NCI-H526 treated with DMSO at 0.1 percent for 48 hours (cell line): ENCODE results near the gene SYCP2.
A peak's percentile ranks its signal among the peaks of the same experiment; 100 is the strongest.

Source experiments
- DNase-seq: peaks from one replicate; lab custom pipeline; 2025; lab: John Stamatoyannopoulos, UW

The SYCP2 gene

GRCh38 chr20:59823030-59823423 is 110.4 kb downstream of the SYCP2 start:
- no peak for DNase-seq

GRCh38 chr20:59822291-59823029 is 111.0 kb downstream of the SYCP2 start:
- no peak for DNase-seq

- no peak for DNase-seq
Measured at GRCh38 chr20:59821788-59822187, 111.6 kb downstream of the SYCP2 start.

GRCh38 chr20:59821201-59821600 is 112.2 kb downstream of the SYCP2 start:
- DNase-seq: no peak

GRCh38 chr20:59820204-59821041 is 113.0 kb downstream of the SYCP2 start:
- peak; percentile 61 for DNase-seq

- DNase-seq: no peak
Measured at GRCh38 chr20:59819496-59820203, 113.8 kb downstream of the SYCP2 start.

GRCh38 chr20:59818911-59819310 is 114.5 kb downstream of the SYCP2 start:
- DNase-seq: no peak

- no peak for DNase-seq
Measured at GRCh38 chr20:59817846-59818615, 115.4 kb downstream of the SYCP2 start.

- no peak for DNase-seq
Measured at GRCh38 chr20:59817406-59817805, 116.0 kb downstream of the SYCP2 start.

GRCh38 chr20:59816146-59816738 is 117.2 kb downstream of the SYCP2 start:
- no peak for DNase-seq

- no peak for DNase-seq
Measured at GRCh38 chr20:59814840-59815340, 118.5 kb downstream of the SYCP2 start.

- no peak for DNase-seq
Measured at GRCh38 chr20:59813948-59814839, 119.2 kb downstream of the SYCP2 start.
